Retinal pigment epithelial cell (primary cell): ENCODE results near the gene SLC25A22.

ENCODE experiments used
- DNase-seq: peaks from one replicate; pipeline ENCODE4 v3.0.0-alpha.2; 2010; ENCODE audit warnings: low read depth
- H3K4me3 ChIP-seq: 2 replicates; pipeline ENCODE4 v1.5.1; 2011; ENCODE audit warnings: mild to moderate bottlenecking, low read length, control low read depth, moderate library complexity
- TF ChIP-seq, protein P1 (sequence below): conservative IDR thresholded peaks from 2 replicates; pipeline ENCODE4 v1.5.1; 2011; ENCODE audit warnings: low read depth, low read length, control low read depth, inconsistent platforms

SLC25A22 gene

DNA sequence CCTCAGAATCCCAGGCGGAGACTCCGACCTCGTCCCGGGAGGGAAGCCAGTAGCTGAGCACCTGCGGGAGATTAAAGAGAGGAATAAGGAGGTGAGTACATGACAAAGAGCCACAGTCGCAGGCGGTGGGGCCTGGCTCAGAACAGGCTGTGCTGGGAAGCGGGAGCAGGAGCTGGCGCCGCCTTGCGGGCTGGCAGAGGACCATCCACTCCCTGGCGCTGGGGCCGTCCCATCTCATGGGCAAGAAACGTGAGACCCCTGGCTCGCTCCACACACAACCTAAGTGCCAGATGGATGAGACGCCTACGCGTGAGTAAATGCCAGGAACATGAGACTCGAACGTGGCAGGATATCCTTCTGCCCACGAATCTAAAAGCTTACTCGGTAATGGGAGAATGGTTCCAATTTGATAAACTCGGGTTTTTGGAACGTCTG, 14.5 kb downstream of the SLC25A22 start:
- no peak overlapping the region for H3K4me3 ChIP-seq
- DNase-seq: peak; percentile 62

DNA sequence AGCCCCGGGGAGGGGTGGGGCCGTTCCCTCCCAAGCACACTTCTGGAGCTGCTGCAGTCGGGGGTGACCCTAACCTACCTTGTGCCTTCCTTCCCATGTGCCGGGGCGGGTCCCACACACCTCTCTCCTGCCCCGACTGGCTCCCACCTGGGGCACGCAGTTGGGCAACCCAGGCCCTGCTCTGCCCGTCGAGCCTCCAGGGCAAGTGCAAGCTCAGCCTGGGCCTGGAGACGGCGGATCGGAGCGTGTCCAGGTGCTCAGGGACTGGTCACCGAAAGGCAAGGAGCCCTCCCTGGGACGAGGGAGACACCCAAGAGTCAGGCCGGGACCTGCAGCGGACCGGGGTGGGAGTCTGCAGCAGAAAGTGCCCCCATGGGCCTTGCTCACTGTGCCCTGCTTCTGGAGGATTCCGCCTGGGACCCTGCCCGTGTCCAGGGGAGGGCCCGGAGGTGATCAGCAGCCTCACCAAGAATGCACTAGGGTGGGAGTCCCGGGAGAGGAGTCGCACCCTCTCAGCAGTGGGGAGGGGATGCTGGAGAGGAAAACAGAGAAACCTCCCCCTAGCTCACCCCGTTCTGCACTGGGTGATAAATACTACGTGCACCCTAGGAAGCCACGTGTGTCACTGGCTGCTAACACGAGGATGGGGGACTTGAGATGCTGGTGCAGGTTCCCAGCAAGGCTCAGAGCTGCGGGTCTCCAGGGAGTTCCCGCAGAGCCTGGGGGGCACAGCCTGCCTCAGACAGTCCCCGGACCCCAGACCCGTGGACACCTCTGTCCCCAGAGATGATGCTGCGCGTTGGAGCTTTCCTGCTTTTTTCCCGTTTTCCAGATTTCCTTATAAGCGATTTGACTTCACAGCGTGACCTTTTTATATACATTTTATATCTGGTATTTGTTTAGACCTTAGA, 15.6 kb downstream of the SLC25A22 start:
- TF ChIP-seq, protein P1, sequence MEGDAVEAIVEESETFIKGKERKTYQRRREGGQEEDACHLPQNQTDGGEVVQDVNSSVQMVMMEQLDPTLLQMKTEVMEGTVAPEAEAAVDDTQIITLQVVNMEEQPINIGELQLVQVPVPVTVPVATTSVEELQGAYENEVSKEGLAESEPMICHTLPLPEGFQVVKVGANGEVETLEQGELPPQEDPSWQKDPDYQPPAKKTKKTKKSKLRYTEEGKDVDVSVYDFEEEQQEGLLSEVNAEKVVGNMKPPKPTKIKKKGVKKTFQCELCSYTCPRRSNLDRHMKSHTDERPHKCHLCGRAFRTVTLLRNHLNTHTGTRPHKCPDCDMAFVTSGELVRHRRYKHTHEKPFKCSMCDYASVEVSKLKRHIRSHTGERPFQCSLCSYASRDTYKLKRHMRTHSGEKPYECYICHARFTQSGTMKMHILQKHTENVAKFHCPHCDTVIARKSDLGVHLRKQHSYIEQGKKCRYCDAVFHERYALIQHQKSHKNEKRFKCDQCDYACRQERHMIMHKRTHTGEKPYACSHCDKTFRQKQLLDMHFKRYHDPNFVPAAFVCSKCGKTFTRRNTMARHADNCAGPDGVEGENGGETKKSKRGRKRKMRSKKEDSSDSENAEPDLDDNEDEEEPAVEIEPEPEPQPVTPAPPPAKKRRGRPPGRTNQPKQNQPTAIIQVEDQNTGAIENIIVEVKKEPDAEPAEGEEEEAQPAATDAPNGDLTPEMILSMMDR: no peak
- H3K4me3 ChIP-seq: no peak overlapping the region
- no peak for DNase-seq

More for the DNA sequence above, 14.5 kb downstream of the SLC25A22 start:
- TF ChIP-seq, protein P1: peak; percentile 93

DNA sequence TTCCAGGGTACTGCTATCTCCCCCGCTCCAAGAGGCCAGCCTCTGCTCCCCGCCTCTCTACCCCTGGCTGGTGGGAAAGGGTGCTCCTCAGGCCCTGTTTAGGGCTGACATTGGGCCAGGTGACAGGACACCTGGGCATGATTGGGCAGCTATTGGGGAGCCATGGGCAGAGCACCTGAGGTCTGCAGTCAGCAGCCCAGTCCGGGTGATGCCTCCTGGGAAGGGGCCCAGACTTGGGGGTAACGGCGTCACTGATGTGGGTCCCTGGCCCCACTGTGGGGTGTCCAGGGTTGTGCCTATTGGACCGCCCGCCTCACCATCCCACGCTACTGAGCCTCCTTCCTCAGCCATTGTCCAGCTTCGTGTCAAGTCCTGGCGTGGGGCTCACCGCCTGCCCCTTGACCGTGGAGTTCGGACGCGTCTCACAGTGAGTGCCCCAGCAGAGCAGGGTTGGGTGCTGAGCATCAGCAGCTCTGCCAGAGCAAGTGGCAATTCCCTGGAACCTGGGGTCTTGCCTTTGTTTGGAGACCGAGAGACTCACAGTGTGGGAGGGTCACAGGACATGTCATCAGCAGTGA, 18.0 kb downstream of the SLC25A22 start:
- H3K4me3 ChIP-seq: no peak overlapping the region
- TF ChIP-seq, protein P1: no peak
- no peak for DNase-seq

DNA sequence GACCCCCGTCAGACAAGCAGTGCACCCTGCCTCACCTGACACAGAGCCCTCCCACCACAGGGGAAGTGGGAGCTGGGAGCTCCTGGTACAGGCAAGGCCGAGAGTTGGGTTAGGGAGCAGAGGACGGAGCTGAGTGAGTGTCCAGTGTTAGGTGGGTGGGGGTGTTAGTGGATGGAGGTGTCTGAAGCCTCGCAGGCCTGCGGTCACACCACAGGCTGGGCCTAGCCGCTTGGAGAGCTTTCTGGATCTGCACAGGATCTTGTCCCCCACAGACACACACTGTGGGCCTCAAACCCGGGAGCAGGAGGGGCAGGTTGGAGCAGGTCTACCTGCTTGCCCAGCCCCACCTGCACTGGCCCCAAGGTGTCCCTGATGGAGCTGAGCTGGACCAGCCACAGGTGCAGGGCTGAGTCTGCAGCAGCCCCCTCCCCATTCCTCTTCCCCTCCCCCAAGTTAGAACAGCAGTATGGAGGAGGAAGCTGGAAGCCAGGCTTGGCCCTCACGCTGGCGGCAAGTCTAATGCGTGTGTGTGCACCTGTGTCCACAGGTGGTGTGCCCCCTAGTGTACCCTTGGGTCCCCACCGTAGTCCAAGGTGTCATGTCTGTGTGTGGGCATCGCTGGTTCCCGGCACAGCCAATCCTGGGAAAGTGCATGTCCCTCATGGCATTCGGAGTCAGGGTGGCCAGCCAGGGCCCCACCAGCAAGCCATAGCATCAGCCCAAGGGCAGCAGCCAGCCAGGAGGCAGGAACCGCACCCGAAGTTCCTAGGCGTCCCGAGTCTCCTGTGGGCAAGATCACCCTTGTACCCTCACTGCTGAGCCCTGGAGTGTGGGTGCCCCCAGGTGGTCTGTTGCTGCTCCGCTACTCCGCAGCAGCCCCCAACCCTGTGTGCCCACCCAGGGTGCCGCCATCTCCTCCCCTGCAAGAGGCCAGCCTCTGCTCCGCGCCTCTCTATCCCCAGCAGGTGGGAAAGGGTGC, 18.8 kb downstream of the SLC25A22 start:
- DNase-seq: no peak
- H3K4me3 ChIP-seq: no peak overlapping the region
- TF ChIP-seq, protein P1: no peak

DNA sequence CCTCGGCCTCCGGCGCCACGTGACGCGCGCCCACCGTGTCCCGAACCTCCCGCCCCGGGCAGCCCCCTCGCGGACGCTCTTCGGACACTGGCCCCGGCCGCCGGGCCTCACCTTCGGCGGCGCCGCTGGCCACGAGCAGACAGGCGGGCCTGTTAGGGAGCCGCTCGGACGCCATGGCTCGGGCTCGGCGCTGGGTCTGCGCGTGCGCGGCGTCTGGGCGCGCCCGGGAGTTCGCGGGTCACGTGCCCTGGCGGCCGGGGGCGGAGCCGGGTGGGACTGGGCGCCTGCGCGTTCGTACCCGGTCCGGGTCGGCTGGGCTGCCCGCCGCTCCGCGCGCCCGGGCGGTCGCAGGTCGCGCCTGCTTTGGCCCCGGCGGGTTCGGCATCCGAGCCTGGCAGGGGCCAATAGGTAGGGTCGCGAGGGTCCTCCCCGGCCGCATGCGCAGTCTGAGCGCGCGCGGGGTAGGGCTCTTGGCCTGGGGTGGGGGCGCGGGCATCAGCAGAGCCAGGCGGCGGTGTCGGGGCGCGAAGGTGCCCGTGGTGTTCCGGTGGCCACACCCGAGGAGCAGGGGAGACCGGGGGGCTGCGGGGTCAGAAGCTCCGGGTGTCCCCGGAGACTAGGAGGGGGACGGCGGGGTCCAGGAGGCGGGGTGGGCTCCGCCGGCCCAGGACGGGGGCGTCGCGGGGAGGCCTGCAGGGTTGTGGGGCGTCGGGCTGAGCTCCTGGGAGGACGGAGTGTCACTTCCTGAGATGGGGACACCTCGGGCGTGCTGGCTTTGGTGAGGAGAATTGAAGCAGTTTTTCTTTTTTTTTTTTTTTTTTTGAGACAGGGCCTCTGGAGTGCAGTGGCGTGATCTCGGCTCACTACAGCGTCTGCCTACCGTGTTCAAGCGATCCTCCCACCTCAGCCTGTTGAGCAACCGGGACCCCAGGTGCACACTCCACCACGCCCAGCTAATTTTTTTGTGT, 20.5 kb downstream of the SLC25A22 start, which contains the start of gene GATD1:
Gene GATD1 (minus strand): TSS at position 200 of the 968 bp plus-strand sequence. CDS start 25 bp downstream, at position 175.
- H3K4me3 ChIP-seq: peak within 1 kb of the TSS; percentile 72
- TF ChIP-seq, protein P1: no peak
- no peak for DNase-seq
